Inflammatory macrophage (primary cell): ENCODE results near the gene DHX9.
A peak's percentile ranks its signal among the peaks of the same experiment; 100 is the strongest.

Experiments used
- DNase-seq, 2 donors: peaks; one replicate each; pipeline ENCODE4 v3.0.0-alpha.2; 2020 to 2022
- total RNA-seq, 18 experiments: gene quantifications; one replicate each; lab custom pipeline; 2026; ENCODE audit warnings: mixed read lengths in 6 of 18, inconsistent platforms in 2 of 18; lab: John Stamatoyannopoulos, UW

Gene DHX9
- total RNA-seq, result 118 to 273 (median 232) reads per million in 18 experiments

- peak; percentile 92 for DNase-seq
Measured at GRCh38 chr1:182839209-182840066, at the start of gene DHX9. DHX9 (plus strand) TSS chr1:182839347; CDS start chr1:182842567, 3,220 bp downstream.

- no peak for DNase-seq
Measured at GRCh38 chr1:182791281-182792179, 47.6 kb upstream of the DHX9 start.

- no peak for DNase-seq
Measured at GRCh38 chr1:182794091-182794490, 45.1 kb upstream of the DHX9 start.

GRCh38 chr1:182794676-182795201 is 44.4 kb upstream of the DHX9 start:
- peak; percentile 86 to 88 for DNase-seq

GRCh38 chr1:182795563-182796228 is 43.5 kb upstream of the DHX9 start:
- DNase-seq, result peak; percentile 95 to 97

GRCh38 chr1:182802006-182802803 is 36.9 kb upstream of the DHX9 start:
- no peak for DNase-seq

- DNase-seq, result no peak
Measured at GRCh38 chr1:182803846-182804245, 35.3 kb upstream of the DHX9 start.

- no peak for DNase-seq
Measured at GRCh38 chr1:182806015-182806678, 33.0 kb upstream of the DHX9 start.

- no peak for DNase-seq
Measured at GRCh38 chr1:182807907-182808306, 31.2 kb upstream of the DHX9 start.

GRCh38 chr1:182809414-182809957 is 29.7 kb upstream of the DHX9 start:
- no peak for DNase-seq

- no peak for DNase-seq
Measured at GRCh38 chr1:182811975-182812722, 27.0 kb upstream of the DHX9 start.

- DNase-seq, result no peak
Measured at GRCh38 chr1:182816863-182817262, 22.3 kb upstream of the DHX9 start.

- DNase-seq, result no peak
Measured at GRCh38 chr1:182817802-182818201, 21.3 kb upstream of the DHX9 start.

- DNase-seq, result peak; percentile 38 to 51
Measured at GRCh38 chr1:182823220-182823619, 15.9 kb upstream of the DHX9 start.

GRCh38 chr1:182826892-182827291 is 12.3 kb upstream of the DHX9 start:
- no peak for DNase-seq

- no peak for DNase-seq
Measured at GRCh38 chr1:182829285-182829932, 9.7 kb upstream of the DHX9 start.

- DNase-seq, result no peak
Measured at GRCh38 chr1:182833271-182833670, 5.9 kb upstream of the DHX9 start.

GRCh38 chr1:182834326-182834725 is 4.8 kb upstream of the DHX9 start:
- no peak for DNase-seq

- DNase-seq, result no peak
Measured at GRCh38 chr1:182835806-182836205, 3.3 kb upstream of the DHX9 start.
